HuH-7 (cell line): ENCODE data around the gene DUSP5.

Source experiments
- DNase-seq: peaks from one replicate; pipeline ENCODE4 v3.0.0; 2011; ENCODE audit warnings: low spot score

The DUSP5 gene

DNA sequence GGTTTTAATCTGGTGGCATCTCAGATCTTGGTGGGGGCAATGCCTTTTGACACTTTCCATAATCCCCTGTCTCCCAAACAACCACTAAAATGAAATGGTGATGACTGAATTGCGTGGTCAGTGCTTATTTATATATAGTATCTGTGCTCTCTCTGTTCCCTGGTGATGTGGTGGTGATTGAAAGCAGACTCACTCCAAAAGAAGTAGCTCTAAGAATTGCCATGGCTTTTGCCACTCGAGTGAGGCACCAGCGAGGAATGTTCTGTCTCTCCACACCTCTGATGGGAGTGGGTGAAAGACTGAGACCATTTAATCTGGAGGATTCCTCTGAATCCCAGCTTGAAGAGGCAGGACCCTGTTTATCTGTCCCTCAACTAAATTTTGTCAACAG, 2.8 kb downstream of the DUSP5 start:
- no peak for DNase-seq

DNA sequence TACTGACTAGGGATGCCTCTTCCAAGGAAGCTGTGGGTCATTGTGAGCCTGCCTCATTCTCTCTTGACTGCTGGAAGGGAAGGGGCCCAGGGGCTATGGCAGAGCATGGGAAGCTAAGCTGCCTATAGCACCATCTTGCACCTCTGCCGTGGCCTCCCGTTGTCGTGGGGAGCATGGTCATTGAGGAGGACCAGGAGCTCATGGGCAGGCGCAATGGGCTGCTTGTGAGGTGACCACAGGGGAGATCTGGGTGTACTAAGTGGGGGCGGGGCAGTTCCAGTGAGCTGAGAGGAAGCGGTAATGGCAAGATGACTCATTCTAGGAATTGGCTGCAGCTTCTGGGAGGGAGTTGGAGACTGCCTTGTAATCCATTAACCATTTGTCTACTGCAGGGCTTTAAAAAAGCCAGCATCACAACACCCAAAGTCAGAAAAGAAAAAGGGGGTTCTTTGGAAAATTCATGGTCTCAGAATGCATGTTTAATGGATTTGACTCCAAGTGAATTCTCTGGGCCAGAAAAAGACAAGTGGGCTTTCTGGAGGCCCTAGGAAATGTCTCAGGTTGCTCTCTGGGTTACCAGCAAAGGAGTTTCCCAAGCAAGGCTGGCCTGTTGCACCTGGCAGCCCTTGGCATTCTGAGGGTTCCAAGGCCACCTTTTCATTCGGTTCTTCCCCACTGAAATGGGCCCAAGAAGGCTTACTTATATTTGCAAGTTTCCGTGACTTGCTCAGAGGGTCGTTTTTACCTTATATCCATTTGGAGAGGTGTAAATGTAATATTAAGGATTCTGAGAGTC, 3.6 kb downstream of the DUSP5 start:
- no peak for DNase-seq

DNA sequence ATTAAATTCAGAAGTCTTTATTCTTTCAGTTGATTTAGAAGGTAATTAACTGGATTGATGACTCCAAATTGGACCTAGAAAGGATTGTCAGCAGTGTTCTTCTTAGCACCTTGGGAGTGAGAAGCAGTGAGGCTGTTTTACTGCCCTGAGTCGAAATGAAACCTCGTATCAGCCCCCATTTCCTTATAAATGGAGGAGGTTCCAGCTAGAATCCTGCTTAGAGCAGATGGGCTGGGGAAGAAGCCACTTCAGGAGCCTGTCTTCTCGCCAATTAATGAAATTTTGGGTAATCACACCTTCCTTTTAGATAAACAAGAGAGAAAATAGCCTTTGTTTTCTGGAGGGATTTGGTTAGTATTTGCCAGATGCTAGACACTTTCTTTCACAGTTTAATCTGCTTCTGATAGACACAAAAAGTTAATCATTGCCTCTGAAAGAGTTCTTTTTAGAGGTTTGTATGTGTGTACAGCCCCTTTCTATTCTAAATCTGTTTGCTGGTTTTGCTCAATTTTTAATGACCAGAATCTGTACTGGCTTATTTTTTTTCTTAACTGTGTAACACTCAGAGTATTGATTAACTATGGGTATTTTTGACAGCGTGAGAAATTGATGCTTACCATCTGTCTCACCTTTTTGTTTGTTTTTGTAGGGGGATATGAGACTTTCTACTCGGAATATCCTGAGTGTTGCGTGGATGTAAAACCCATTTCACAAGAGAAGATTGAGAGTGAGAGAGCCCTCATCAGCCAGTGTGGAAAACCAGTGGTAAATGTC, 4.6 kb downstream of the DUSP5 start:
- no peak for DNase-seq

DNA sequence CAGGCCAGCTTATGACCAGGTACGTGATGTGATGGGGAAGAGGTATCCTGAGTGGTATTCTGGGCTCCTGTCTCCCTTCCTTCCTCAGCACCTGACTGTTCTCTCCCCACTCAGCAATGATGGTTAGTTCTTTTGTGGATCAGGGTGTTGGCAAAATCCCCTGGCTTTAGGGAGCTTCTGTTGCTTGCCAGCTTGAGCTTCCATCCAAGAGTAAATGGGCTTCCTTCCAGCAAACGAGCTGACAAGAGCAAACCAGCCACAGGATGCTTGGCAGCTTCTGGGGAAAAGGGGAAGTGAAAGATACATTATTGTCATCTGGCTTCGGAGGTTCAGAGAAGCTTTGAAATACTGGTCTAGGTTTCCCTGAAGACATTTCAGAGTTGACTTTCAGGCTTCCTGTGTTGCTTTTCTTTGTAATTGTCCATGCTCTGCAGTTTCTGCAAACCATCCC, 5.2 kb downstream of the DUSP5 start:
- no peak for DNase-seq

DNA sequence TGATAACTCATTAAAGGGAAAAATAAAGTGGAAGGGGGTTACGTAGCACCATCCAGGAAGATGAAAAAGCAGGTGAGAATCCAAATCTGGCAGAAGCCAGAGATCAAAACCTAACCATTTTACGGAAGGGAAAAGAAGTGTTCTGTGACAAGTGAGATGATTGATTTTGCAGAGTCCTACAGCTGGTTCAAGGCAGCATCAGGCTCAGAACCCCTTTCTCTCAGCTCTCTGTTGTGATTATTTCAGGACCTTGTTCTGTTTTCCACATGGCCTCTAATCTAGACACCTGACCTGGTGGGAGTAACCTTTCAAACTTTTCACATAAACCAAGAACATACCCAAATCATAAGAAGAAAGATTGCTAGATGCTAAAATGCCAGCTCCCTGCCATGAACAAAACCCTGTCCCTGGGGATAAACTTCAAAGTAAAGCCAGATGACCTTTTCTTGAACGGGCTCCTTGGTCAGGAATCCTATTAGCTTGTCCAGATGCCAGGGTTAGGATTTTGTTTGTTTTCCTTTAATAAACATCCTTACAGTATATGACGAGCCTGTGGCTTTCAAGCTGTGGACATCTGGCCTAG, 5.9 kb downstream of the DUSP5 start:
- no peak for DNase-seq

DNA sequence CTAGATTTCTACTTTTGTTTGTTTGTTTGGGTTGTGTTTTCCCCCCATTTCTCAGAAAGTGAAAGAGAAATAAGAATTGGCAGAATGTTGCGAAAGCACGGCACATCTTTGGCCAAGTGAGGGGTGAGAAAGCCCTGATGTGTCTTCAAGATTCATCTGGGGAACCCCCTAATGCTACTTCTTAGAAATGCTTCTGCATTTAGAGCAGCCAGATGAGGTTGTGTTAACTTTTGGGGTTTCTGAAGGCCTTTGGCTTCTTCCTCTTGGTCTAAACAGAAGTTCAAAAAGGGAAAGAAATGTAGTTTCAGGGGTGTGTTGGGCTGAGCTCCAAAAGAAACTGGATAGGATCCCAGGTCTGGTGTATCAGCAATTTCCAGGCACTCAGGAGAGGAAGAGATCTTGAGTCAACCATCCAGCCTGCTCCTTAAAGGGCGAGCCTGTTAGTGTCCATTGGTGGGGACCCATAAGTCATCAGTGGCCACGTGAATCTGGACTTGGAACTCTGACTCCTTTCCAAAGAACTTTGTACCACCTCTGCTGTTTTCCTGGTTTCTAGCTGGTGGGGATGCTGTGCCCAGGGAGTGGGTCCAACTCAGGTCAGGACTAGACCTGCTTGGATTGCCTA, 6.5 kb downstream of the DUSP5 start:
- no peak for DNase-seq

DNA sequence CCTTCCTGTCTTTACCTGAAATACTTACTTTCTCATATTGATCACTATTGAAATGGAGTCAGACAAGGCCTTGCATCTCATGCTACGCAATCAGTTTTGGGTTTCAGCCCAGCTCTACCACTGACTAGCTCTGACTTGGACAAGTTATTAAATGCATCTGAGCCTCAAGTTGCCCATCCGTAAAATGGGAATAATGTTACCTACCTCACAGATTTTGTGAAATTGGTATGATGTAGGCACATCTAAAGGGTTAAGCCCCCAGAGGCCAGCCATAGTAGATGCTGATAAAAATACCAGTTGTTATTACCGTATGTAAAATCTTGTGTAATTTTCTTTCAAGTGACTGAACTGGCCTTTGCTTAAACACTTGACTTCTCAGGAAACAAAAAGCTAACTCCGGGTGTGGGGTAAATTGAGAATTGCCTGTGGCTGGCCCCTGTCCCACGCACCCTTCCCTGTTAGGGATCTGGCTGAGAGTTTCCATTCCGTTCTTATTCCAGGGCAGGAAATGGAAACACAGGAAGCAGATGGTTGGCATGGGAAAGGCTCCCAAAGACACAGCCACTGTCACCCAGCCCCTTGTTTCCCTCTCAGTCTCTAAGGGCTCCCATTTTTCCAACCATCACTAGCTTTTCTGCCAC, 7.5 kb downstream of the DUSP5 start:
- no peak for DNase-seq

DNA sequence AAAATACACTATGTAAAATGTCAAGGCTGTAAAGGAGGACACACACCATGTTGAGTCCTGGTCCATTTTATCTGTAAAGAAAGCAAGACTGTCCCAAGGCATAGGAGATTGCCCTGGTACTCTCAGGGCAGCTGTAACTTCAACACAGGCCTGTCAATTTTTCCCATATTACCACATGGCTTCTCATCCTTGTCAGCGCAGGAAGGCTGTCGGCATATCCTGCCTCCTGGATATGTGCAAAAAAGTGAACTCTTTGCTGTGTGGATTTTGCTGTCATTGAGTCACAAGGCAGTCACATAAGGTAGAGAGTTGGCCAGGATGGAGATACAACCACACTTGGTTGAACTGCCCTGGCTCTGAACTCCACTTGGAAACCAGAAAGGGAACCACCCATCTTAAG, 8.7 kb downstream of the DUSP5 start:
- no peak for DNase-seq

DNA sequence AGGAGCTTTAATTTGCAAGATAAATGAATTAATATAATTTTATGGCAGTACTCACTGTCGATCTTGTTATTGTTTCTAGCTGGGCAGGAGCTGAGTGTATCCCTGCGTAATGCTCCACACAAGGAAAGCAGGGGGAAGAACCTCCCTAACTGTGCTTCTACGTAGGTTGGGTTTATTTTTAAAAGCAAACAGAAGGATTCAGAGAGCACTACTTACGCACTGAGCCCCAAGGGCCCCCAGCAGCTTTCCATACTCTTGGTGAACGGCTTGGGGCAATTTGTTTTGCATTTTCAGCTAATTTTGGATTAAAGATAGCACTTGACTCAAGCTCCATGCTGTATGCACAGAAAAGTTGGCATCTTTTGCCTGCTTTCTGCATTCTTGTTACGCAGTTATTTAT, 9.6 kb downstream of the DUSP5 start:
- no peak for DNase-seq

DNA sequence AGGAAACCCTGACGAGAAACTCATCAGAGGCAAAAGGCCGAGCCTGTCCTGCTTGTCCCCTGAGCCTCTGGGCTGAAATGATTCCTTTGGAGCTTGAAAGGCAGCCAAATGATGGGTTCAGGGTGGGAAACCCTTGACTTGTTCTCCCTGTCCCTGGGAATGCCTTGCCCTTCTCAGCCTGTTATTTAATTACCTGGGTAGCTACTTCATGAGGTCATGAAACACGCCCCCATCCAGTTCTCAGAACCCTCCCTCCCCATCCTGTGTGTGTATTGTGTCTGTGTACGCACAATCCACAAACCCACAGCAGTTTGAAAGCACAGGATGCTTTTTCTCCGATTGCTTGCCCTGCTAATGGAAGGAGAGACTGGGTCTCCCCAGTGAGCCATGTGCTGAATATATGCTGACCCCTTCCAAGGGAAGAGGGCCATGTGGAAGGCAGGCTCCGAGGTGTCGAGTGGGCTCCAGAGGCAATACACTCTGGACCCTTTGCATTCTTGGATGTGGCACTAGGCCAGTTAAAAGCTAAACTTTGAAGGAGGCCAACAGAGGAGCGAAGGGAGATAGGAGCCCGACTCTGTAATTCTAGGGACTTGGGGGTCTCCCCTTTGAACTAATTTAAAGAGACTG, 10.6 kb downstream of the DUSP5 start:
- DNase-seq, result no peak

DNA sequence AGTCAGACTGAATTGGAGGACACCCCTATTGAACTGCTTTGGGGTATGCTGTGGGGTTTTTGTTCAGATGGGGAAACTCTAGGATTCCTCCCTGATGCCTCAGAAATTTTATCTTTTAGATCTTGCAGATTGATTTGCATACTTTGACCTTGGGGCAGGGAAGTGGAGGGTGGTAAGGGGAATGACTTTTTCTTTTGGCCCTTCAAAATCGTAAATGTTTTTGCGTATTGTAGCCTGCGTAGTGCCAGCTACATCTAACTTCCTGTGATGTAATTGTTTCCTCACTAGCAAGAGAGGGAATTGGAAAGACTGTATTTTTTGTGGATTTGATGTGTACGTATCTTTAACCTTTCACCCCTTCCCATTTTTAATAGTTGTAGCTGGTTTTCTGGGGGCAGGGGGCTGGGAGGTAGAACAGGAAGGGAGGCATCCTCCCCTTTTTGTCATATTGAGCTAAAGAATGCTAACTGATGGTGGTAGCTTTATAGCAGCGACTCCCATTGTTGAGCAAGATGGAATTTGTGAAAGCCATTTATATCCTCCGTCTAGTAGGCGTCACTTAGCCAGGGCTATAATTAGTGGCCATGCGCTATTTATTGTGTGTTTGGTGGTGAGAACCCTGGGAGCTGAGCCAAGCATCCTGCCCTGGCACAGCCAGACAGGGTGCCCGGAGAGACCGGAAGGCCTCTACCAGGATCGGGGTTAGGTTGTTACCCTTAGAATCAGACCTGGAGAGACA, 11.3 kb downstream of the DUSP5 start:
- DNase-seq, result no peak

DNA sequence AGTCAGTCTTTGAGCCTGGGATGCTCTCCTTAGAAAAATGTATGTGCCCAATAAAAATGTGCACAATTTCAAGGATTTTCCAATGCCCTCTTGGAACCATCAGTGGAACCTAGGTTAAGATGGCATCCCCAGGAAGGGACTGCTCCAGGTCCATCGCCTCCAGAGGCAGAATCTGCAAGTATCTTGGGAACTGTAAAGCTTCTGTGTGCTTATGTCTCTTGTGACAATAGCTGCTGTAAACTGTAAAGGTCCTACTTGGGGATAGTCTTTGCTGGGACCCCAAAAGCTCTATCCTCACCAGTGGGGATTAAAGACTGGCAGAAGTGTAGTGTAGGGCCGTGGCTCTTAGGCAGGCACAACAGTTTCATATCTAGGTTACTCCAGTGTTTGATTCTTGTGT, 11.9 kb downstream of the DUSP5 start:
- no peak for DNase-seq

DNA sequence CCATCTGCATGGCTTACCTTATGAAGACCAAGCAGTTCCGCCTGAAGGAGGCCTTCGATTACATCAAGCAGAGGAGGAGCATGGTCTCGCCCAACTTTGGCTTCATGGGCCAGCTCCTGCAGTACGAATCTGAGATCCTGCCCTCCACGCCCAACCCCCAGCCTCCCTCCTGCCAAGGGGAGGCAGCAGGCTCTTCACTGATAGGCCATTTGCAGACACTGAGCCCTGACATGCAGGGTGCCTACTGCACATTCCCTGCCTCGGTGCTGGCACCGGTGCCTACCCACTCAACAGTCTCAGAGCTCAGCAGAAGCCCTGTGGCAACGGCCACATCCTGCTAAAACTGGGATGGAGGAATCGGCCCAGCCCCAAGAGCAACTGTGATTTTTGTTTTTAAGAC, 12.4 kb downstream of the DUSP5 start:
- DNase-seq, result no peak

DNA sequence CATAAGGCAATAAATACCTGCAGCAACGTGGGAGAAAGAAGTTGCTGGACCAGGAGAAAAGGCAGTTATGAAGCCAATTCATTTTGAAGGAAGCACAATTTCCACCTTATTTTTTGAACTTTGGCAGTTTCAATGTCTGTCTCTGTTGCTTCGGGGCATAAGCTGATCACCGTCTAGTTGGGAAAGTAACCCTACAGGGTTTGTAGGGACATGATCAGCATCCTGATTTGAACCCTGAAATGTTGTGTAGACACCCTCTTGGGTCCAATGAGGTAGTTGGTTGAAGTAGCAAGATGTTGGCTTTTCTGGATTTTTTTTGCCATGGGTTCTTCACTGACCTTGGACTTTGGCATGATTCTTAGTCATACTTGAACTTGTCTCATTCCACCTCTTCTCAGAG, 13.0 kb downstream of the DUSP5 start:
- DNase-seq, result no peak

DNA sequence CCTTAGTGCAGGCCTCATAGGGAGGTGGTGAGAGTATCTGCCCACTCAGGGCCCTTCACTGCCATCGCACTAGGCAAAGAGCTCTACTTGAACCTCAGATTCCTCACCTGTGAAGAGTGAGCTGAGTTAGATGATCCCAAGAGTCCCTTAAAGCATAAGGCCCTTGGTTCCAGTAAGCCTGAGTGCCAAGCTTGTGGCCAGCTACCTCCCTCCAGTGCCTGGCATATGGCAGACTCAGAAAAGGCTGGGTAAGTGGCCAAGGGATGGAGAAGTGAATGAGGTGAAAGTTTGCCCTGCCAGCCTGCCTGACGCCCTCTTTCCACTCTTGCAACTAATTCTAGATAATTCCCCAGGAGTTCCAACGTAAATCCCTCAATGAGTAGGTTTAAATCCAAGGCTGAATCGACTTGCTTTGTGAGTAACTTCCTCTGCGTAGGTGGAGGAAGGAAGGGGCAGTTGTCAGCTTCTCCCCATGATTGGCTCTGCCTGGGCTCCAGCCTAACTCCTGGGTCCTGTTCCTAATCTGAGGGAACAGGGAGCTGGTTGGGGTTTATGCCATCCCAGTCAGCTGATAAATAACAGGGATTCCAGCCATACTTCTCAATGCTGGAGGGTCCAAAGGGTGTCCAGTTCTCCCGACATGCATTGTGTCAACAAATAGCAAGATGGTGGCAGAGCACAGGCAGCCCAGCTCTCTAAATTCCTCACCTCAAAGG, 14.2 kb downstream of the DUSP5 start:
- DNase-seq, result no peak

DNA sequence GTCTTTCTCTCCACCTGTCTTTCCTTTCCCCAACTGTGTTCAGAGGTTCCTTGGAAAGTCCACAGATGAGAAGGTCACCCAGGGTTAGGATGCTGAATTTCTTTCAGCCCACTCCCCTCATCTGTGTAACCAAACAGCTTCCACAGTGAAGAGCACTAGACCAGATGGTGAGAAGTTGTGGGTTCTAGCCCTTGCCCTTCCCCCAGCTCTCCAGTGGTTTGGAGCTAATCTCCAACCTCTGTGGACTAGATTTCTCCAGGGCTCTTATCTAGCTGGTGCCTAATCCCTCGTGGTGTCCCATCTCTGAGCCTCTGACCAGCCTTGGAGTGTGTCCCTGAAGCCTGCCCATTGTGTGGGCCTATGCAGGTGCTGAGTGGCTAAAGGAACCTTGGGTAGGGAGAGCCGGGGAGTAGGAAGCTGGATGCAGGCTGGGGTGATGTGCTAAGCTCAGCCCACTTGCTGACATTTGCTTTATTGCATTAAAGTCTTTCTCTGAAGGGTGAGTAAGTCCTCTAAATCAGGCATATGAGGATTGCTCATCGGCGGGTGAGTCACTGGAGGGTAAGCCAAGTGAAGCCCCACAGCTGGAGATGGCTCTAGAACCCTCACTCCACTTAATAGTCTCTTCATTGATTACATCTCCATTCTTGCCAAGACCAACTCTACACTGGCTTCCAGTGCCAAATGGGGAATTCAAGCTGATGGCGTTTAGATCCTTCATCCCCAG, 14.9 kb downstream of the DUSP5 start:
- no peak for DNase-seq

DNA sequence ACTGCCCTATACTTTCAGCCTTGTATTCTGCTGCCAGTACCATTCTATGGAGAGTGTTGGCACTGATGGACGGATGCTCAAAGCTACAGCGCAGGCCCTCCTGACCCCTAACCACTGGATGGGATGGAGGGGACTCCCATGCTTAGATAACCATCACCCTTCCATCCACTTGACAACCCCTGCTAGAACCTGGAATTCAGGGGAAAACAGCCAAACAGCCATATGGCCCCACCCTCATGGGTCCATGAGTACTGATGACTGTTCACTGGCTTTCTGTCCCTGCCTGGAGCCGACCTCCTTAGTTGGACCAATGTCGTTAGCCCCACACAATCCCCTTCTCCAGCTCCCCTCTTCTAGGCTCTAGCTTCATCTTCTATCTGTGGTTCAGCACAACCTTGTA, 16.2 kb downstream of the DUSP5 start:
- no peak for DNase-seq

DNA sequence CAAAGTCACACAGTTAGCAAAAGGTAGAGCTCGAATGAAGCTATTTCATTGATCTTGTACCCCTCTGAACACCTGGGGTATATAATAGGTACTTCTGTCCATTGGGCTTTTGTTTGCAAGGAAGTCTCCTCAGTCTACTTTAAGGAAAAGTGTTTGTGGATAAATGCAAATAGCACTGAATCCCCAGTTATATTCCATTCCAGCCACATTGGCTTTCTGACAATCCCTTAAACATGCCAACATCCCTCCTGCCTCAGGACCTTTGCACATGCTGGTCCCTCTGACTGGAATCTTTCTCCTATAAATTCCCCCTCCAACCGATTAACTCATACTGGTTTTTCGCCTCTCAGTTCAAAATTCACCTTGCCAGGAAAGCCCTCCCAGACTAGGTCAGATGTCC, 17.1 kb downstream of the DUSP5 start:
- no peak for DNase-seq

DNA sequence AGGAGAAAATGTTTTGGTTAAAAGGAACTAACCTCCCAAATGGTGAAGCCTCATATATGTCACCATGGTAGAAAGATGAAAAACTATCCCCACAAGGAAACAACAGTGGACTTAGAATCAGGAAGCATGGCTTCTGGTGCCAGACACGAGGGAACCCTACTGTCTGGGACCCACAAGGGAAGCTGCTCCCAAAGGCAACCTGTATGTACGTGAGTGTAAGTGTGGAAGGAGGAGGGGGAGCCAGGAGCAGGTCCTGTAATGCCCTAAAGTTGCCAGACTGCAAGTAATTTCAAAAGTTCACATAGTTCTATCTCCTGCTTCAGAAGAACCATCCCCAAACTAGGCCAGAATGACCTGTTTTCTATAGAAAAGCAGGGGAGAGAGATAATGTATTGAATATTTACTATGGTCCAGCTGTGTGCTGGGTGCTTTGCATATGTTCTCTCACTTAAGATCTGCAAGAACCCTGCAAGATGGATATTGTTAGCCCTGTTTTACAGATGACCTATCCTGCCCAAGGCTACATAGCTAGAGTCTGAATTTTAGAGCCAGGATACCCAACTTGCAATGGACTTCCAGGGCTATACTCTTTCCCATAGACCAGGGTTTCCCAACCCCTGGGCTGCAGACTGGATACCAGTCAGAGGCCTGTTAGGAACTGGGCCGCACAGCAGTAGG, 19.2 kb downstream of the DUSP5 start:
- DNase-seq, result no peak
